H1 (cell line): ENCODE data around the gene NDUFV1. TPM values are rescaled to one million over a fixed set of nuclear protein-coding genes. Genes with fewer than 3 reads are reported as not detected.

Experiments used
- CTCF ChIA-PET: fragments of 300-600 bp; sonication (Branson Sonifier 250); formaldehyde crosslinking; loops from one replicate; lab custom pipeline; 2021; ENCODE audit not compliant: partially characterized antibody; lab: Charles Lee
- POLR2A ChIA-PET: fragments of 300-600 bp; sonication (Branson Sonifier 250); formaldehyde crosslinking; loops from one replicate; lab custom pipeline; 2021; ENCODE audit warnings: inconsistent platforms; ENCODE audit not compliant: partially characterized antibody; lab: Charles Lee
- DNase-seq, 2 experiments: peaks; one replicate each; pipeline versions ENCODE4 v3.0.0 to v3.0.0-alpha.2; 2010 to 2022; ENCODE audit warnings: low spot score in 2 of 2, low read depth in 1 of 2, mixed read lengths in 1 of 2
- FAIRE-seq: peaks from 2 replicates; lab custom pipeline; 2011; peaks lifted over from hg19 to GRCh38; lab: Jason Lieb, UNC
- H2AFZ ChIP-seq: 2 replicates; pipeline ENCODE4 v1.8.1; 2012; ENCODE audit warnings: low read length, inconsistent platforms
- H2AK5ac ChIP-seq: 2 replicates; pipeline ENCODE4 v1.6.1; 2013; ENCODE audit warnings: low read depth, low read length
- H2BK120ac ChIP-seq: replicated peaks from 2 replicates; pipeline ENCODE3; 2013; ENCODE audit warnings: low read depth, low read length, inconsistent platforms
- H2BK12ac ChIP-seq: 2 replicates; pipeline ENCODE4 v1.6.1; 2013; ENCODE audit warnings: low read depth, low read length
- H2BK15ac ChIP-seq: 2 replicates; pipeline ENCODE4 v1.6.1; 2013; ENCODE audit warnings: low read length
- H2BK20ac ChIP-seq: 2 replicates; pipeline ENCODE4 v1.6.1; 2013; ENCODE audit warnings: low read length
- H2BK5ac ChIP-seq: 2 replicates; pipeline ENCODE4 v1.6.1; 2013; ENCODE audit warnings: low read depth, low read length
- H3K14ac ChIP-seq: 2 replicates; pipeline ENCODE4 v1.6.1; 2013; ENCODE audit warnings: inconsistent platforms; ENCODE audit not compliant: insufficient read length
- H3K18ac ChIP-seq: 2 replicates; pipeline ENCODE4 v1.6.1; 2013; ENCODE audit warnings: low read length; ENCODE audit errors: extremely low read depth
- H3K23ac ChIP-seq: 2 replicates; pipeline ENCODE4 v1.6.1; 2013; ENCODE audit warnings: inconsistent platforms; ENCODE audit not compliant: insufficient read length
- H3K23me2 ChIP-seq: 2 replicates; pipeline ENCODE4 v1.6.1; 2013; ENCODE audit warnings: low read depth, low read length
- H3K27ac ChIP-seq: 2 replicates; pipeline ENCODE4 v1.6.1; 2011; ENCODE audit warnings: low read depth, low read length, inconsistent platforms
- H3K27me3 ChIP-seq, 4 experiments: replicated peaks in 1 of 4; 1 replicate in 1 of 4; 2 replicates in 3 of 4; pipeline versions ENCODE4 v1.6.1 to v1.8.1; 2011 to 2013; ENCODE audit warnings: low read length in 3 of 4, mild to moderate bottlenecking in 3 of 4, inconsistent platforms in 2 of 4, mixed read lengths in 2 of 4, moderate library complexity in 1 of 4; ENCODE audit not compliant: control insufficient read depth in 3 of 4, insufficient read depth in 3 of 4; ENCODE audit errors: extremely low read depth in 1 of 4
- H3K36me3 ChIP-seq, 4 experiments: 2 replicates each; pipeline versions ENCODE4 v1.6.1 to v1.8.1; 2011 to 2013; ENCODE audit warnings: mild to moderate bottlenecking in 4 of 4, low read length in 3 of 4, moderate library complexity in 2 of 4, control low read depth in 1 of 4, inconsistent platforms in 1 of 4; ENCODE audit not compliant: insufficient read depth in 4 of 4, control insufficient read depth in 2 of 4
- H3K4ac ChIP-seq: replicated peaks from 2 replicates; pipeline ENCODE3; 2013; ENCODE audit warnings: low read length, low read depth, mixed read lengths, inconsistent platforms; ENCODE audit not compliant: insufficient read length
- H3K4me1 ChIP-seq, 4 experiments: replicated peaks in 1 of 4; 1 replicate in 1 of 4; 2 replicates in 3 of 4; pipeline versions ENCODE4 v1.6.1 to v1.8.1; 2011 to 2013; ENCODE audit warnings: low read length in 3 of 4, inconsistent platforms in 2 of 4, mixed read lengths in 1 of 4; ENCODE audit not compliant: insufficient read depth in 4 of 4, control insufficient read depth in 3 of 4
- H3K4me2 ChIP-seq, 2 experiments: 2 replicates each; pipeline versions ENCODE4 v1.6.1 to v1.8.1; 2011 to 2013; ENCODE audit warnings: low read depth in 2 of 2, low read length in 2 of 2, control low read depth in 1 of 2, inconsistent platforms in 1 of 2, mild to moderate bottlenecking in 1 of 2; ENCODE audit not compliant: insufficient read depth in 1 of 2
- H3K4me3 ChIP-seq, 4 experiments: fragments of 200-600, 300-600 bp in 1 of 4; sonication (generic), shearing (Covaris generic), sonication (Bioruptor Twin) in 1 of 4; 2 replicates each; pipeline versions ENCODE4 v1.5.1 to v1.8.1; 2011 to 2016; ENCODE audit warnings: low read length in 4 of 4, low read depth in 3 of 4, control low read depth in 2 of 4, inconsistent platforms in 2 of 4, mild to moderate bottlenecking in 2 of 4, mixed read lengths in 1 of 4, moderate library complexity in 1 of 4; ENCODE audit not compliant: insufficient read depth in 2 of 4; ENCODE audit errors: extremely low read depth in 1 of 4
- H3K56ac ChIP-seq: replicated peaks from 2 replicates; pipeline ENCODE3; 2013; ENCODE audit warnings: low read depth, mild to moderate bottlenecking, mixed read lengths, low read length, inconsistent platforms; ENCODE audit not compliant: insufficient read length
- H3K79me1 ChIP-seq: 2 replicates; pipeline ENCODE4 v1.6.1; 2013; ENCODE audit warnings: low read depth, low read length, control low read depth
- H3K79me2 ChIP-seq, 2 experiments: 2 replicates each; pipeline versions ENCODE4 v1.6.1 to v1.8.1; 2012 to 2013; ENCODE audit warnings: low read length in 2 of 2, mild to moderate bottlenecking in 2 of 2, inconsistent platforms in 1 of 2; ENCODE audit not compliant: insufficient read depth in 2 of 2, control insufficient read depth in 1 of 2
- H3K9ac ChIP-seq, 4 experiments: replicated peaks in 1 of 4; 1 replicate in 1 of 4; 2 replicates in 3 of 4; pipeline versions ENCODE4 v1.6.1 to v1.8.1; 2011 to 2013; ENCODE audit warnings: low read depth in 3 of 4, low read length in 3 of 4, control low read depth in 2 of 4, mild to moderate bottlenecking in 2 of 4, moderate library complexity in 2 of 4, inconsistent platforms in 1 of 4; ENCODE audit errors: extremely low read depth in 1 of 4
- H3K9me3 ChIP-seq, 2 experiments: 2 replicates each; pipeline versions ENCODE4 v1.6.1 to v1.8.1; 2012 to 2013; ENCODE audit warnings: mild to moderate bottlenecking in 2 of 2, moderate library complexity in 2 of 2, control low read depth in 1 of 2, inconsistent platforms in 1 of 2, low read depth in 1 of 2, low read length in 1 of 2, mixed read lengths in 1 of 2; ENCODE audit not compliant: insufficient read depth in 2 of 2
- H4K20me1 ChIP-seq, 2 experiments: replicated peaks in 1 of 2; 2 replicates each; pipeline versions ENCODE3 to v1.8.1; 2011 to 2013; ENCODE audit warnings: inconsistent platforms in 2 of 2, low read length in 2 of 2, mild to moderate bottlenecking in 1 of 2; ENCODE audit not compliant: insufficient read depth in 2 of 2, control insufficient read depth in 1 of 2
- H4K5ac ChIP-seq: 2 replicates; pipeline ENCODE4 v1.6.1; 2013; ENCODE audit warnings: low read length, low read depth, mixed read lengths, inconsistent platforms; ENCODE audit not compliant: insufficient read length
- H4K8ac ChIP-seq: 2 replicates; pipeline ENCODE4 v1.8.0; 2013; ENCODE audit warnings: mild to moderate bottlenecking, moderate library complexity, low read length, inconsistent platforms; ENCODE audit not compliant: insufficient read depth; ENCODE audit errors: extremely low read depth
- H4K91ac ChIP-seq: replicated peaks from 2 replicates; pipeline ENCODE3; 2013; ENCODE audit warnings: low read length, mixed read lengths, inconsistent platforms; ENCODE audit not compliant: insufficient read length
- EZH2 ChIP-seq: fragments of 200-600 bp; sonication (generic); IDR thresholded peaks from 2 replicates; pipeline ENCODE4 v1.7.1; 2012; ENCODE audit warnings: low read depth, mild to moderate bottlenecking, moderate library complexity, low read length, inconsistent platforms; ENCODE audit not compliant: severe bottlenecking
- TAF7 ChIP-seq: optimal IDR thresholded peaks from 2 replicates; pipeline ENCODE3; 2011; ENCODE audit warnings: low read depth, mild to moderate bottlenecking, inconsistent platforms, low read length, moderate library complexity, borderline replicate concordance
- WGBS, 2 experiments: shearing (Covaris generic) in 1 of 2; methylation state at CpG; one replicate each; pipeline versions ENCODE4 v1.1.6 to v1.1.7; 2013 to 2015; ENCODE audit warnings: low lambda C conversion rate in 2 of 2, mixed read lengths in 2 of 2, inconsistent platforms in 1 of 2, low coverage in 1 of 2, missing lambda C conversion rate in 1 of 2; ENCODE audit not compliant: insufficient replicate concordance in 2 of 2, insufficient coverage in 1 of 2, insufficient read length in 1 of 2; ENCODE audit errors: extremely low coverage in 1 of 2, missing lambda C conversion rate in 1 of 2; 5-methylcytosine and 5-hydroxymethylcytosine counted together
- polyA plus RNA-seq, 7 experiments: library from polyadenylated mRNA; depleted of rRNA in 3 of 7; stranded (reverse) in 5 of 7; unstranded in 2 of 7; fragments of >200 nt in 5 of 7; fragments of 200-250 nt in 2 of 7; gene quantifications; 1 replicate in 5 of 7; 2 replicates in 1 of 7; 4 replicates in 1 of 7; pipeline versions ENCODE4 v1.2.1 to v1.2.3, GENCODE V29; 2011 to 2013; ENCODE audit warnings: missing spikeins in 2 of 7, mixed read lengths in 2 of 7
- total RNA-seq: library from RNA; stranded (reverse); fragmentation: NEBNext Ultra II Directional; extraction: Animal tissue kit (Norgen Biotek cat#: 25700); gene quantifications from 2 replicates; pipeline ENCODE4 v1.2.1, GENCODE V29; 2021

NDUFV1 gene
- total and polyA plus RNA-seq, 2 of the 8 experiments (the other 6 are each of a cell fraction or from before 2014, with no cell fraction given): 125 to 131 TPM

- H3K14ac ChIP-seq: no peak within 1 kb of the TSS
- H3K4me1 ChIP-seq: peaks cover 0 to 5% (median 1%) of the 10 kb centered on the region in 4 experiments; a peak in 1 of 7 replicates
- H3K18ac ChIP-seq: peak within 1 kb of the TSS; percentile 32; the same call in 1 of the 2 replicates
- peaks cover 3 to 6% of the 10 kb centered on the region in 2 experiments; a peak in 3 of 4 replicates for H3K9me3 ChIP-seq
- no peaks in the 10 kb centered on the region for H4K20me1 ChIP-seq
- DNase-seq (peak in 1 of 2 experiments; percentile 45), FAIRE-seq (no peak)
- no peak within 1 kb of the TSS for H3K56ac ChIP-seq
- H2AFZ ChIP-seq: no peak within 1 kb of the TSS
- H3K23me2 ChIP-seq: no peaks in the 10 kb centered on the region; the same call in 1 of the 2 replicates
- H3K27ac ChIP-seq: no peak within 1 kb of the TSS
- H3K4me2 ChIP-seq: no peak within 1 kb of the TSS
- H3K4ac ChIP-seq: no peak within 1 kb of the TSS
- H3K27me3 ChIP-seq: peaks cover 8 to 28% (median 15%) of the 10 kb centered on the region in 4 experiments
- no peak within 1 kb of the TSS for H3K4me3 ChIP-seq
- H2BK12ac ChIP-seq: peak within 1 kb of the TSS; percentile 84; the same call in 1 of the 2 replicates
- peak within 1 kb of the TSS; percentile 56 for H4K91ac ChIP-seq
- H4K8ac ChIP-seq: no peak within 1 kb of the TSS; the same call in 1 of the 2 replicates
- H4K5ac ChIP-seq: no peak within 1 kb of the TSS
- H2BK15ac ChIP-seq: peak within 1 kb of the TSS; percentile 97; the same call in 1 of the 2 replicates
- 82% methylated on average over 12 of the region's 18 CpGs; no CpG with 5 or more reads in 1 of the 2 experiments for WGBS, 2 experiments
- no peak within 1 kb of the TSS for H3K9ac ChIP-seq
- no peak within 1 kb of the TSS for H2BK120ac ChIP-seq
- ChIA-PET POLR2A (interaction anchor here (0.9 to 3.2 kb wide), 3 partner anchors 10 to 23 kb away, joined by 3 to 19 read pairs (median 8); partner anchors contain the start of gene NUDT8), CTCF (interaction anchor here (0.7 to 4.8 kb wide), 16 partner anchors 8 to 75 kb away, joined by 3 to 36 read pairs (median 6); no protein-coding TSS in a partner anchor)
- H2BK5ac ChIP-seq: no peak within 1 kb of the TSS
- H3K36me3 ChIP-seq: no peaks in the 10 kb centered on the region
- 0 out of 2 replicates have a peak within 1 kb of the TSS, but pooled peaks have one; percentile 48 for H2BK20ac ChIP-seq
- no peak for TF ChIP-seq EZH2
- TF ChIP-seq TAF7: no peak
- H3K79me2 ChIP-seq: no peaks in the 10 kb centered on the region
- no peak within 1 kb of the TSS for H3K23ac ChIP-seq
- no peaks in the 10 kb centered on the region for H3K79me1 ChIP-seq
- peak within 1 kb of the TSS; percentile 98 for H2AK5ac ChIP-seq
These were observed 32.7 kb downstream of the NDUFV1 start, which contains the start of gene TBX10 for GRCh38 chr11:67639438-67639859. TSS of gene TBX10 (minus strand) at chr11:67639763. CDS start at chr11:67639472, 291 bp downstream.
